Astrocyte (in vitro differentiated cells and primary cell): Measurements from ENCODE around the gene AFF3.

Experiments used
- CTCF ChIP-seq: IDR thresholded peaks from 2 replicates; pipeline ENCODE4 v1.5.1; 2011; ENCODE audit warnings: low read depth, mild to moderate bottlenecking, inconsistent platforms, low read length, moderate library complexity; ENCODE audit not compliant: insufficient read depth
- EZH2 ChIP-seq: IDR thresholded peaks from 2 replicates; pipeline ENCODE4 v1.6.1; 2012; ENCODE audit warnings: mild to moderate bottlenecking, low read length, inconsistent platforms; ENCODE audit not compliant: insufficient read depth

GRCh38 chr2:100000915-100001707 is 141.3 kb downstream of the AFF3 start:
- TF ChIP-seq CTCF = no peak
- no peak for TF ChIP-seq EZH2
